ENCODE results near the gene EMC10.
"Not testable (repeated sequence)": the region's sequence is repeated elsewhere in the genome, so short reads cannot be mapped to it uniquely, and the experiment has no call there.

EMC10 gene

DNA sequence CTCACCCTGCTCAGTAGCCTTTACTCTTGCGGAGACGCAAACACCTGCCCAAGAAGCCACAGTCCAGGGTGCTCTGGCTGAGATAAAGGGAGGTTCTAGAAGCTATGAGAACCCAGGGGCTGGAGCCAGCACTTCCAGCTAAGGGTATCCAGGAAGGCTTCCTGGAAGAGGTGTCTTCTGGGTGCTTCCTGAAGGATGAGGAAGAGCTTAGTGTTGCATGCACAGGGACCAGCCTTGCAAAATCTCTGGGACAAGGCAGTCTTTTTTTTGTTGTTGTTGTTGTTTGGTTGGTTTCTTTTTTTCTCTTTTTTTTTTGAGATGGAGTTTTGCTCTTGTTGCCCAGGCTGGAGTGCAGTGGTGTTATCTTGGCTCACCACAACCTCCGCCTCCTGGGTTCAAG, 23.1 kb upstream of the EMC10 start:
- no peak for DNase-seq

DNA sequence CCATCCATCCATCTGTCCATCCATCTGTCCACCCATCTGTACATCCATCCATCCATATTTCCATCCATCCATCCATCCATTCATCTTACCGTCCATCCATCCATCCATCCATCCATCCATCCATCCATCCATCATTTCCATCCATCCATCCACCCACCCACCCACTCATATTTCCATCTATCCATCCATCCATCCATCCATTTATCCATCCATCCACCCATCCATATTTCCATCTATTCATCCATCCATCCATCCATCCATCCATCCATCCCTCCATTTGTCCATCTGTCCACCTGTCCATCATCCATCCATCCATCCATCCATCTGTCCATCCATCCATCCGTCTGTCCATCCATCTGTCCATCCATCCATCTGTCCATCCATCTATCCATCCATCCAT, 20.3 kb upstream of the EMC10 start:
- no peak for DNase-seq

DNA sequence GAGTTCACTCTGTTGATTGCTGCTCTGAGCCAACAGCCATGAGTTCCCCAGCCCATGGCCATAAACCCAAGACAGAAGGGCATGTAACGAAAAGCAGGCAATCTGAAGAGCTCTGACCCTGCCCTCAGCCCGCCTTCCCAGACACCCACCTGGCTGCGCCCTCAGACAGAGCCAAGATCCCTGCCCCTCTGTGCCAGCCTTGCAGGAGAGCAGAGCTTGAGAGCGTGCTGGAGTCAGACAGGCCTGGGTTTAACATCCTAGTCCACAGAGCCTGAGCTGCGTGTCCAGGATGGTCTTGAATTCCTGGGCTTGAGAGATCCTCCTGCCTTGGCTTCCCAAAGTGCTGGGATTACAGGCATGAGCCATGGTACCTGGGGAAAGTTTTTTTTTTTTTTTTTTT, 19.0 kb upstream of the EMC10 start:
- no peak for DNase-seq

DNA sequence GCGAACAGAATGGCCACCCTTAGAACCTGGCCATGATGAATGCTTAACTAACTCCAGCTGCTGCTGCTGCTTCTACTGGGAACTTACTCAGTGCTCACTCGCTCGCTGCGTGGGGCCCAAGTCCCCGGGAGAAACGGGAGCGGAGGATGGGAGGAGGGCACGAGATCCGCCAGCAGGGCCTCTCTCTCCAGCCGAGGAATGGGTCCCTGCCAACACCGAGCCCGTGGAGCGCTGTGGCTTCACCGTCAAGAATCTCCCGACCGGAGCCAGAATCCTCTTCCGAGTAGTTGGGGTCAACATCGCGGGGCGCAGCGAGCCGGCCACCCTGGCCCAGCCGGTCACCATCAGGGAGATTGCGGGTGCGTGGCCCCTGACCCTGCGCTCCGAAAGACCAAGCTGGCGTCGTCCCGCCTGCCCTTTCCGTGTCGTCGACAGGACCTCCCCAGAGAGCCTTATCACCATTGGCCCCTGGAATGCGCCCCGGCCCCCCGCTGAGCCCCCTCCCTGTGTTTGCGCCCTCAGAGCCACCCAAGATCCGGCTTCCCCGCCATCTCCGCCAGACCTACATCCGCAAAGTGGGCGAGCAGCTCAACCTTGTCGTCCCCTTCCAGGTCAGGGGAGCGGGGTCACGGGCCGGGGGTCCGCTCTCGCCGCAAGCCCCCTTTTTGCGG, 17.8 kb upstream of the EMC10 start:
- no peak for DNase-seq

DNA sequence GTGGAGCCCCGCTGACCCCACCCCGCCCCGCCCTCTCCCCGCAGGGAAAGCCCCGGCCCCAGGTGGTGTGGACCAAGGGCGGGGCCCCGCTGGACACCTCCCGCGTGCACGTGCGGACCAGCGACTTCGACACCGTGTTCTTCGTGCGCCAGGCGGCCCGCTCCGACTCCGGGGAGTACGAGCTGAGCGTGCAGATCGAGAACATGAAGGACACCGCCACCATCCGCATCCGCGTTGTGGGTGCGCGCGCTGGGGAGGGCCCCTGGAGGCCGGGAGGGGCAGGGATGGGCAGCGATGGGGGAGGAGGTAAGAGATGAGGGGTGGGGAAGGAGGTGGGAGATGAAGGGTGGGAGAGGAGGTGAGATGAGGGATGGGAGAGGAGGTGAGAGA, 17.2 kb upstream of the EMC10 start:
- no peak for DNase-seq

DNA sequence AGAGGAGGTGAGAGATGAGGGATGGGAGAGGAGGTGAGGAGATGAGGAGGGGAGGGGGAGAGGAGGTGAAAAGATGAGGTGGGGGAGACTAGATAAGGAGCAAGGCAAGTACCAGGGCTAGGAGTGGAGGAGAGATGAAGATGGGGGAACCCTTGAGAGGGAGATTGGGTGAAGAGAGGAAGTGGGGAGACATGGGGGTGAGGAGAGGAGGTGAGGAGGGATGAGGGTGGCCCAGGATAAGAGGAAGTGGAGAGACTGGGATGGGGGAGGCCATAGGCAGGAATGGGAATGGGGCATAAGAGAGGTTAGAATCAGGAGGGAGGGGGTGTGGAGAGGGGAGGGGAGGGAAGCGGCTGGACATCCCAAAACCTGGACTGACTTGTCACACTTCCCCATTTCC, 16.7 kb upstream of the EMC10 start:
- DNase-seq = no peak

DNA sequence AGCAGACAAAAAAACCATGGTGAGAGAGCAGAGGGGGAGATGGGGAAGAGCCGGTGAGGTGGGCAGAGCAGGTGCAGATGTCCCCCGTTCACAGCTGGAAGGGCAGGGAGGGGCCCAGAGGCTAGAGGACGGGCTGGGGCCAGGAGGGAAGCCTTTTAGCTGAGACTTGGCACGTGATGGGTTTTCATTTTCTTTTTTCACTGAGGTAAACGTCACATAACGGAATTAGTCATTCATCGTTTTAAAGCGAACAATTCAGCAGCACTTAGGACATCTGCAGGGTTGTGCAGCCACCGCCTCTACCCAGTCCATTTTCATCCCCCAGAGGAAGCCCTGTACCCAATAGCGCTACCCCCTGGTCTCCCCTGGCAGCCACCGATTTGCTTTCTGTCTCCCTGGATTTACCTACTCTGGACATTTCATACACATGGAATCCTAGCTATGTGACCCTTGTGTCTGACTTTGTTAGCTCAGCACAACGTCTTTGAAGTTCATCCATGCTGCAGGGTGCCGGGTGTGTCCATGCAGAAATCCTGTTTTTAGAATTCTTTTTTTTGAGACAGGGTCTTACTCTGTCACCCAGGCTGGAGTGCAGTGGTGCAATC, 16.0 kb upstream of the EMC10 start:
- peak; percentile 73 for DNase-seq

DNA sequence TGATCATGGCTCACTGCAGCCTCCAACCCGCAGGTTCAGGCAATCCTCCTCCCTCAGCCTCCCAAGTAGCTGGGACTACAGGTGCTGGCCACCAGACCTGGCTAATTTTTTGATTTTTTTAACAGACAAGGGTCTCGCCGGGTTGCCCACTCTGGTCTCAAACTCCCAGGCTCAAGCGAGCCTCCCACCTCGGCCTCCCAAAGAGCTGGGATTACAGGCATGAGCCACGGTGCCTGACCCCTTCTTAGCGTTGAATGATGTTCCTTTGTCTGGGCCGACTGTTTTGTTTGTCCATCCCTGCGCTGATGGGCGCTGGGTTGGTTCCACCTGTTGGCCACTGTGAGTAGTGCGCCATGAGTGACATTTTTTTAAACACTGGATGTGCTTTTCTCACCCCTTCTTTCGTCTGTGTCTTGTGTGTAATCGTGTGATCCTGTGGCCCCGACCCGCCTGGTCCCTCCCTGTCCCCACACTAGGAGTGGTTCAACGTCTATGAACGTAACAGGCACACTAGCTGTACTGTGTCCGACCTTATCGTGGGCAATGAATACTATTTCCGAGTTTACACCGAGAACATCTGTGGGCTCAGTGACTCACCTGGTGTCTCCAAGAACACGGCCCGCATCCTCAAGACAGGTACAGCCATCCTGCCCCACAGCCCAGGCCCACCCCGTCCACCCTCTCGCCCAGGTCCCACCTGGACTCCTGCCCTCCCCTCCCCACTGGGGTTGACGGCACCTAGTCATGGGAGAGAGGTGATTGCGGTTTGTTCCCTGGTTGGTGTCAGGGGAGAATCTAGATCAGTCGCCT, 15.0 kb upstream of the EMC10 start:
- DNase-seq = peak; percentile 80

DNA sequence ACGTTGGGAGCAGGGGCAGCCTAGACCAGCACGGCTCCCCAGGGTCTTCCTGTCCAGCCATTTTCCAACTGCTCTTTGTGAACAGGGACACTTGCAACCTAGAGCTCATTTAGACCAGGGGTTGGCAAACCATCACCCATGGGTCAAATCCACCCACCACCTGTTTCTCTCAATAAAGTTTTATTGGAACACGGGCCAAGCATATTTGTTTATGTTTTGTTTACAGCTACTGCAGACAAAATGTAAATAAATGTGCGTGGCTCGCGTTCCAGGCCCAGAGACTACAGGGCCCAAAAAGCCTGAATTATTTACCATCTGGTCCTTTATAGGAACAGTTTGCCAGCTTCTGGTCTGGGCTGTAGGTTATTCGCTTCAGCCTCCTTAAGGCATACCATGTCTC, 13.3 kb upstream of the EMC10 start:
- no peak for DNase-seq

DNA sequence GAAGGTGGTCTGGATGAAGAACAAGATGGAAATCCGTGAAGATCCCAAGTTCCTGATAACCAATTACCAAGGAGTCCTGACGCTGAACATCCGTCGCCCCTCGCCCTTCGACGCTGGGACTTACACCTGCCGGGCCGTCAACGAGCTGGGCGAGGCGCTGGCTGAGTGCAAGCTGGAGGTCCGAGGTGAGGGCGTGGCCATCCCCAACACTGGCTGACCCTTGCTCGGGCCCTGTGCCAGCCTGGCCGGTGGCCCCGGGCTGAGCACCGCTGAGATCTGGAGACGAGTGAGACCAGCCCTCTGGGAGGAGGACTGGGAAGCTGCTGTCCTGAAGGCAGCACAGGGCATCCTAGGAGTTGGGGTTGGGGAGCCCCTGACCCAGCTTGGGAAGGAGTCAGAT, 12.0 kb upstream of the EMC10 start:
- DNase-seq = no peak

DNA sequence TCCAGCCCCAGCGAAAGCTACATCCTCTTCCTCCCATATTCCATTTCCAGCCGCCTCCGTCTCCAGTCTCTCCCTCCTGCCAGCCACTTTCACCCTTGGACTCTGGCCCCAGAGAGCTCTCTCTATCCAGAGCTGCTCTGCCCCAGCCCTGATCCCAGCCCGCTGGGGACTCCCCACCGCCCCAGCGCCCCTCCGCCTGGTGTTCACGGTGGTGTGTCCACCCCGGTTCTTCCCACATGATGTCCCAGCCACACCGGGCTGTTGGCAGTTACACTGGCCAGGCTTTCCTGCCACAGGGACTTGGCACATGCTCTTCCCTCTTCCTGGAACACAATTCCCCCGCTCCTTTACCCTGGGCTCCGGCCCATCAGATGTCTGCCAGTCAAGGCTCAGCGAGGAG, 11.3 kb upstream of the EMC10 start:
- no peak for DNase-seq

DNA sequence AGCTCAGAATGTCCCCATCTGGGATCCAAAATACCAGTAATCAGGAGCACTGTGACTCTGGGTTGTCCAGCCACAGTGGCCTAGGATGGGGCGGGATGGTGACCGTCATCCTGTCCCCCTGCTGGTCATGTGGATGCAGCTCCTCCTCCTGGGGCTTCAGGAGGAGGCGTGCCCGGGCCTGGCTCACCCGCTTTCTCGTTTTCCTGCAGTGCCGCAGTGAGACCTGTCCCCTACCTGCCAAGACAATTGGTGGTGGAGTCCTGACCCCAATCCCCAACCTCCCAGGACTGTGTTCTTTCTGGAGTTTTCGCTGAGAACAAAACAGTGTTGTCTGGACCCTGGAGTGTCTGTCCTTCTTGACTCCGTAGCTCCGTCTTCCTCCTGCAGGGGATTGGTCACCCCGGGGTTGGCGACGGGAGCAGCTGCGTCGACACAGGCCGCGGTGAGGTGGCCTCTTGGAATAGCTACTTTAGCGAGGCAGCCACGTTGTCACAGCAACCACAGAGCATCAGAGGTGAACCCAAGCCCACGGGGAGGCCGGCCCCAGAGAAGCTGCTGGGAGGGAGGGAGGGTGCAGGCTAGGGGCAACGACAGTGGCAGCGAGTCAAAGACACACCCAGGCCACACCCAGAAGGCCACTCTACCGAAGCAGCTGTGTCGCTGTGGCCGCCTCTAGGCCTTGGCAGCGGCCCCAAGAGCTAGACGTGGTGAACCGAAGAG, 10.2 kb upstream of the EMC10 start:
- DNase-seq = peak; percentile 86

DNA sequence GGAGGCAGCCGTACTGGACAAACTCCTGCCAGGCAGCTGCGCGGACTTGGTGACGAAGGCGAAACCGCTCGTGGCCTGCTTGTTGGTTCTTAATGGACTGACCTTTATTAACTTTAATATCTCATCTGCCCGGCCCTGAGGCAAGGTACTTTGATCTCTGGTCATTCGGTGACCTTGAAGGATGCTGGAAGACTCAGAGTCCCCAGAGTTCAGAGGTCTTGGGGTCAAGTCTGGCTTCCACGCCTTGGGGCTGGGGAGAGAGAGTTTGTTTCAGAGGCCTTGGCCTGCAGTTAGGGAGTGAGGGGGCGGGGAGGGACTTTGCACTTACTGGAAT, 9.6 kb upstream of the EMC10 start:
- no peak for DNase-seq

DNA sequence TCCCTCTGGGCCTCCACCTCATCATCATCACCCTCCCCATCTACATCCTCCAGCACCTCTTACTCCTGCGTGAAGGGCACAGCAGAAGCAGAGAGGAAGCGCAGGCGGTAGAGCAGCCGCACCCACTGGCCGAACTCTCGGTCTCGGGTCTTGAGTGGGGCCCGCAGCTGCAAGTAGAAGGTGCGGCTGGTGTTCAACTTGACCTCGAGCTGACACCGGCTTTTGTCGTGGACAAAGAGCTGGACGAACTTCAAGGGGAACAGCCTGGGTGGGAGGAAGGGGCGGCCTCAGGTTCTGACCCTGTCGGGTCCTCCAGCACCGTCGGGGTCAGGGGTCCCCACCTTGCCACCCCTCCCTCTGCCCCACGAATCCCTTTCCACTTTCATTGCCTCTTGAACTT, 8.7 kb upstream of the EMC10 start:
- DNase-seq = no peak

DNA sequence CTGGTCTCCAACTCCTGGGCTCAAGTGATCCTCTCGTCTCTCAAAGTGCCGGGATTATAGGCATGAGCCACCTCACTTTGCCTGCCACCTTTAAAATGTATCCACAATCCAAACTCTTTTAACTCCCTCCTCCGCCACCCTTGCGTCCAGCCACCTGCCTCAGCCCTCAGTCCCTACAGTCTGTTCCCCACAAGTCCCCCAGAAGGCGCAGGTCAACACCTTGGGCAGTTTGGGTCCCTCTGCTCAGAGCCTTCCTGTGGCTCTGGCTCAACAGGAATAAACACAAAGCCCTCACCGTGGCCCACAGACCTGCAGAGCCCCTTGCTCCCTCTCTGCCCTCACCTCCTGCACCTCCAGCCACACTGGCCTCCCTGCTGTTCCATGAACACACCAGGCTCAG, 7.5 kb upstream of the EMC10 start:
- no peak for DNase-seq

DNA sequence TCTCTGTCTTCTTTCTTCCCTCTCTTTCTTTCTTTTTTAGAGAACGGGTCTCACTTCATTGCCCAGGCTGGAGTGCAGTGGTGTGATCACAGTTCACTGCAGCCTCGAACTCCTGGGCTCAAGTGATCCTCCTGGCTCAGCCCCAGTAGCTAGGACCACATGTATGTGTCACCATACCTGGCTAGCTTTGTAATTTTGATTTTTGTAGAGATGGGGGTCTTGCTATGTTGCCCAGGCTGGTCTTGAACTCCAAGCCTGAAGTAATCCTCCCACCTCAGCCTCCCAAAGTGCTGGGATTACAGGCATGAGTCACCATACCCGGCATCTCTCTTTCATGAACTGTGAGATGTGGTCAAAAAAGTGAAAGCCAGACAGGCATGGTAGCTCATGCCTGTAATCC, 3.0 kb upstream of the EMC10 start:
- not testable (repeated sequence) for DNase-seq

DNA sequence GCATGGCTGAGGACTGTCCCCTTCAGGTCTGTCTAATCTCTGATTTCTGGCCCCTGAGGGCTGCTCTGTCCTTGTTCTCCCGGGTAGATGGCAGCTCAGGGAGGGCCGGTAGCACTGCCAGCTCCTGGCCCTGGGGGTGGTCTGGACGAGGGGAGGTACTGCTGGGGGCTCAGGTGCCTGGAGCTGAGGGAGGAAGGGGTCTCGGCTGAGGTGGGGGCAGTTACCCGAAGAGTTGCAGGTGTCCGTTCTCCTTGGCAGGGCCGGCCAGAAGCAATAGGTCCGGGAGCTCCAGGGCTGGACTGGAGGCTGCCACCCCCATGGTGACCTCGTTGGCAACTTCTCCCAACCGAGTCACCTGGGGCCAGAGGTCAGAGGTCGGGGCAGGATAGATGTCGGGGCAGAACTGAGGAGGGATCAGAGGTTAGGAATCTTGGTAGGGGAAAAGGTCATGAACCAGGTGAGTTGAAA, 1.2 kb upstream of the EMC10 start:
- no peak for DNase-seq

DNA sequence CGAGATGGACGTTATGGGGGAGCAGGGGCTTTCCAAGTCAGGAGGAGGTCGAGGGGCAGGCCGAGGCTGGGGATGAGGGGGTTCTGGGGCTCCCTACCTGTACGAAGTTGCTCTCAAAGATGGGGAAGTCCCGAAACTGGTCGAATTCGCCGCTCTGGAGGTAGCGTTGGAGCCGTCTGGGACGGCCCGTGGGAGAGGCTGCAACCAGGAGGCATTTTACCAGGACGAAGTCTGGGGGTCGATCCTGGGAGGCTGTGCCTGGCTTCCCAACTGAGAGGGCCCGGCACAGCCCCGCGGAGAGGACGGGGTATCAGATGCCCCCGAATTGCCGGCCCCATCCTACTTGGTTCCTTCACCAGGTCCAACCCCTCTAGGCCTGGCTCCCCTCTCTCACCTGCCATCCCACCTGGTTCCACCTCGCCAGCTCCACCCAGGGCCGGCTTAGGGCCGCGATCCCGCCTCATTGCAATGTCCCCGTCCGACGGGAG, 527 bp upstream of the EMC10 start:
- no peak for DNase-seq

DNA sequence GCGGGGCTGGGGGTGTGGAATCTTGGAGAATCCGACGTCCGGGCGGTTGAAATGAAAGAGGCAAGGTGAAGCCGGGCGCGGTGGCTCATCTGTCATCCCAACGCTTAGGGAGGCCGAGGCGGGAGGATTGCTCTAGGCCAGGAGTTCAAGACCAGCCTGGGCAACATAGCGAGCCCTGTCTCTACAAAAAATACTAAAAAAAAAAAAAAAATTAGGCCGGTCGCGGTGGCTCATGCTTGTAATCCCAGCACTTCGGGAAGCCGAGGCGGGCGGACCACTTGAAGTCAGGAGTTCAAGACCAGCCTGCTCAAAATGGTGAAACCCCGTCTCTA, 566 bp downstream of the EMC10 start:
- DNase-seq = no peak

DNA sequence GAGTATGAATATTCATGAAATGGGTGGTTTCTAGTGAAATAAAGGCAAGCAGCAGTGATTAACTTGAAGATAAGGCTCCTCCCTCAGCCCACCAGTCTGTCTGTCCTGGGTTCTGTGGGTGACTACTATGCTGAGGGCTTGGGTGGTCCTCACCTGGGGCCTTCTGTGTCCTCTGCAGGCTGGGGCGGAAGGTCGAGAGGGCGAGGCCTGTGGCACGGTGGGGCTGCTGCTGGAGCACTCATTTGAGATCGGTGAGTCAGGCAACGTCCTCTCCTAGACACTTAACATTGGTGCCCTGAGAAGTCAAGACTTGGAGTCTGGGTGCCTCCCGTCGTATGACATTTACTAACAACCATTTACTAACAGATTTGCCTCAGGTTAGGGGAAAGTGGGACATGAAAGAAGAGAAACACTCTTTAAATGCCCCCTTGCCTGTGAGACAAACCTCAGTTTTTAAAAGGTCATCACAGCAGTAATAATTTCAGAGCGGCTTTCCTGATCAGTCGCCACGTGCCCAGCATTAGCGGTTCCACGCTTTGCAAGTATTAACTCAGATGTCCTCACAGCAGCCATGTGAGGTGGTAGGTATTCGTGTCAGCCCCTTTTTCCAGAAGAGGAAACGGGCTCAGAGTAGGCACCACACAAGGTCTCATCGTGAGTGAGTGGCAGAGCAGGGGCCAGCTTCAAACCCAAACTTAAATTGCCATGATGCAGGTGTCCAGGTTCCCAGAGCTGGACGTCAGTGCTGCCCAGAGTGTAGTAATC, 1.6 kb downstream of the EMC10 start:
- no peak for DNase-seq

DNA sequence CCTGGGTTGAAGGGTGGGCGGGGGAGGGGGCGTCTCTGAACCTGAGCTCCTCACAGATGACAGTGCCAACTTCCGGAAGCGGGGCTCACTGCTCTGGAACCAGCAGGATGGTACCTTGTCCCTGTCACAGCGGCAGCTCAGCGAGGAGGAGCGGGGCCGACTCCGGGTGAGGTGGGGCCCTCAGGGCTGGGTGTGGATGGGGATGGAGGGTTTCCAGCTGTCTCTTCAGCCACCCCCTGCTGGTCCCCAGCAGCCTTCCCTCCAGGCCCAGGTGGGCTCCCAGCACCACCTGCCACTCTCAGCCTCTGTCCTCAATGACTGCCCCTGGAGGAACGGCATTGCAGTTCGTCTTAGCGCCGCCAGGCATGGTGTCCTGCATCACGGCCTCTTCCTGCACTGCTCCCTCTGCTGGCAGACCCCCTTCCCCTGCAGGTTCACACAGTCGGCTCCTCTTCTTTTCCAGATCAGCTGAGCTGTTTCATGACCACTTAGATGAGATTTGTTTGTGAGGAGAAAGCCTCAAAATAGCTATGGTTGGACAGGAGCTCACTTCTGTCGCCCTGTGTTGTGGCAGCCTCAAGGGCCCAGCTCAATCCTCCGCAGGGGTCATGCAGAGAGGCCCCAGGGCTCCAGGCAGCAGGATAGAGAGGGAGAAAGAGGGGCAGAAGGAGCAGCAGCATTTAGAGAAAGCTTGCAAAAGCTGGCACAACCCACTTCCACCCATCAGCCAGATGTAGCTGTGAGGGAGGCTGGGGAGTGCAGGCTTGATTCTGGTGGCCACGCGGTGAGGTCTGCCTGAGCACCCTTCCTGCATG, 2.8 kb downstream of the EMC10 start:
- DNase-seq = peak; percentile 82

DNA sequence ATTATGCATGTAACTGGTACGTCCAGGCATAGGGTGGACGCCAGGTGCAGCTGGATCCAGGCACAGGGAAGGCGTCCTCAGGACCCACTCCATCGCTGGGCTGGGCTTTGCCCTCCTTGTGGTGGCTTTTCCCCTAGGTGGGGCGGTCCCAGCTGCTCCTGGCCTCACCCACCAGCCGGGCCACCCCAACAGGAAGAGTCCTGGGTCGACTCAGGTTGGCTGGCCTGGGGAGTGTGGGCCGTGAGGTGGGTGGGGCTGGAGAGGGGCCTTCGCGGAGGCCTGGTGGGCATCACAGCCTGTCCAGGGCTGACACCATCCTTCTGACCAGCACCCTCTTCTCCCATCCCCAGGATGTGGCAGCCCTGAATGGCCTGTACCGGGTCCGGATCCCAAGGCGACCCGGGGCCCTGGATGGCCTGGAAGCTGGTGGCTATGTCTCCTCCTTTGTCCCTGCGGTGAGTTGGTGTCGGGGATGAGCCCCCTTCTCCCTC, 3.5 kb downstream of the EMC10 start:
- DNase-seq = no peak

Data from islet precursor cell (in vitro differentiated cells).